Stimulated activated CD4-positive, alpha-beta T cell treated with anti-CD3 and anti-CD28 coated beads, Interleukin-4, amount 100 ng/mL, for 1 hour (primary cell): ENCODE data around the gene CREBRF.
"Not testable (repeated sequence)": the region's sequence is repeated elsewhere in the genome, so short reads cannot be mapped to it uniquely, and the experiment has no call there.

Experiments used
- DNase-seq: peaks from one replicate; pipeline ENCODE4 v3.0.0-alpha.2; 2020

The CREBRF gene

GRCh38 chr5:173055983-173056782 is at the start of gene CREBRF:
TSS of gene CREBRF (plus strand) at chr5:173056352. CDS start at chr5:173080776, 24,424 bp downstream.
- peak; percentile 97 for DNase-seq

GRCh38 chr5:173010021-173010420 is 46.1 kb upstream of the CREBRF start:
- DNase-seq, result peak; percentile 28

- DNase-seq, result no peak
Measured at GRCh38 chr5:173010547-173011464, 45.3 kb upstream of the CREBRF start.

GRCh38 chr5:173011566-173011965 is 44.6 kb upstream of the CREBRF start:
- no peak for DNase-seq

- no peak for DNase-seq
Measured at GRCh38 chr5:173012882-173013281, 43.3 kb upstream of the CREBRF start.

- DNase-seq, result no peak
Measured at GRCh38 chr5:173014671-173015070, 41.5 kb upstream of the CREBRF start.

- no peak for DNase-seq
Measured at GRCh38 chr5:173015192-173015591, 41.0 kb upstream of the CREBRF start.

GRCh38 chr5:173015598-173016455 is 40.3 kb upstream of the CREBRF start:
- DNase-seq, result no peak

GRCh38 chr5:173016598-173017046 is 39.5 kb upstream of the CREBRF start:
- DNase-seq, result no peak

GRCh38 chr5:173017087-173017486 is 39.1 kb upstream of the CREBRF start:
- DNase-seq, result not testable (repeated sequence)

GRCh38 chr5:173018358-173018757 is 37.8 kb upstream of the CREBRF start:
- DNase-seq, result no peak

GRCh38 chr5:173020154-173020581 is 36.0 kb upstream of the CREBRF start:
- no peak for DNase-seq

- DNase-seq, result no peak
Measured at GRCh38 chr5:173020643-173021042, 35.5 kb upstream of the CREBRF start.

- DNase-seq, result no peak
Measured at GRCh38 chr5:173025651-173026050, 30.5 kb upstream of the CREBRF start.

- no peak for DNase-seq
Measured at GRCh38 chr5:173027905-173028304, 28.2 kb upstream of the CREBRF start.

GRCh38 chr5:173028811-173029327 is 27.3 kb upstream of the CREBRF start:
- no peak for DNase-seq

- no peak for DNase-seq
Measured at GRCh38 chr5:173029499-173029921, 26.6 kb upstream of the CREBRF start.

- not testable (repeated sequence) for DNase-seq
Measured at GRCh38 chr5:173032096-173032495, 24.1 kb upstream of the CREBRF start.

GRCh38 chr5:173032730-173033129 is 23.4 kb upstream of the CREBRF start:
- DNase-seq, result no peak

- DNase-seq, result no peak
Measured at GRCh38 chr5:173033923-173034322, 22.2 kb upstream of the CREBRF start.

- peak; percentile 22 for DNase-seq
Measured at GRCh38 chr5:173035904-173036707, 20.0 kb upstream of the CREBRF start.
